GM10266 (cell line): ENCODE measurements around the gene ACACA.

Source experiments
- DNase-seq: peaks from one replicate; pipeline ENCODE4 v3.0.0; 2012; ENCODE audit errors: extremely low spot score
- TF ChIP-seq, protein P1 (sequence below): IDR thresholded peaks from 2 replicates; pipeline ENCODE4 v1.5.1; 2012; ENCODE audit warnings: mild to moderate bottlenecking, low read depth; ENCODE audit not compliant: control insufficient read depth, insufficient read depth; ENCODE audit errors: missing control alignments

Gene ACACA

DNA sequence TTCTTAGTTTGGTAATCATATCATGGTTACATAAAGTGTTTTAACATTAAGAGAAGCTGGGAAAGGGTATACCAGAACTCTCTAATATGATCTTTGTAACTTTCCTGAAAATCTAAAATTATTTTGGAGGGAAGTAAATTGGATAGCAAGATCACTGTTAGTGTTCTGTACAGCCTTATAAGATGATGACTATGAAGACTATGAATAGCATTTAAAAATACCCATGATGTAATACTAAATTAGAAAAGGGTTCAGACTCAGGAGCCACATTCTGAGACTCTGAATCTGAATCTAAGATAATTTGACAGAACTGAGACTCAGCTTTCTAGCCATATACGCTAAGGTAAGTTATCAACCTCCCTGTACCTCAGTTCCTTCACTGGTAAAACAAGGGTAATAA, 238.9 kb downstream of the ACACA start:
- TF ChIP-seq, protein P1, sequence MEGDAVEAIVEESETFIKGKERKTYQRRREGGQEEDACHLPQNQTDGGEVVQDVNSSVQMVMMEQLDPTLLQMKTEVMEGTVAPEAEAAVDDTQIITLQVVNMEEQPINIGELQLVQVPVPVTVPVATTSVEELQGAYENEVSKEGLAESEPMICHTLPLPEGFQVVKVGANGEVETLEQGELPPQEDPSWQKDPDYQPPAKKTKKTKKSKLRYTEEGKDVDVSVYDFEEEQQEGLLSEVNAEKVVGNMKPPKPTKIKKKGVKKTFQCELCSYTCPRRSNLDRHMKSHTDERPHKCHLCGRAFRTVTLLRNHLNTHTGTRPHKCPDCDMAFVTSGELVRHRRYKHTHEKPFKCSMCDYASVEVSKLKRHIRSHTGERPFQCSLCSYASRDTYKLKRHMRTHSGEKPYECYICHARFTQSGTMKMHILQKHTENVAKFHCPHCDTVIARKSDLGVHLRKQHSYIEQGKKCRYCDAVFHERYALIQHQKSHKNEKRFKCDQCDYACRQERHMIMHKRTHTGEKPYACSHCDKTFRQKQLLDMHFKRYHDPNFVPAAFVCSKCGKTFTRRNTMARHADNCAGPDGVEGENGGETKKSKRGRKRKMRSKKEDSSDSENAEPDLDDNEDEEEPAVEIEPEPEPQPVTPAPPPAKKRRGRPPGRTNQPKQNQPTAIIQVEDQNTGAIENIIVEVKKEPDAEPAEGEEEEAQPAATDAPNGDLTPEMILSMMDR = no peak
- DNase-seq = no peak

DNA sequence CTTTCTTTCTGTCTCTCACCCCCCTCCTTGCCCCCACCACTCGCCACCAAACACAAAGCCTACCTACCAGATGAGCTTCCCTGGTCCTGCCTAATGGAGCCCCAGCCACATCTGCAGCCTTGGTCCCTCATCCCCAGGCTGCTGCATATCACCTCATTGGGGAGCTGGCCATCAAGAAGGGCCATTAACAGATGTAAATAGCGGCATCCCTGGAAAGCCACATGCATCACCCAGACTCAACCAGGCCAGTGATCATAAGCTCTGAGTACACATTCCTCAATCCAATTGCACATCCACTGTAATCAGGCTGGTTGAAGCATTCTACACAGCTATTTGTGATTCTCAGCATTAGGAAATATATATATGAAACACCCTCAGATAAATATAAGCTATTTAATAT, 242.6 kb downstream of the ACACA start:
- DNase-seq = no peak
- TF ChIP-seq, protein P1 = no peak

DNA sequence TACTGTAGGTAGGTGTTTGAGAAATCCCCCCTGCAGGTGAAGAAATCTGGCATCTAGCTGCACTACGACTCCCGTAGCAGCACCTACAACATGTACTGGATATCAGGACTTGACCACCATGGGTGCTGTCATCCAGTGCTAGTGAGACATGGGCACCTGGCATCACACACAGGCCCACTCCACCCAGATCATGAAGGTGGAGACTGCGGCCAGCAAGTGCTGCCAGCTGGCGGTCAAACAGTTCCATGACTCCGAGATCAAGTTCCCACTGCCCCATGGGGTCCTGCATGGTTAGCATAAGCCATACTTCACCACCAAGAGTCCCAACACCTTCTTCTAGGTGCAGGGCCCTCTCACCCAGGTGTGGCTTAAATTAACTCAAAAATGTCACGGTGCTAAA, 243.8 kb downstream of the ACACA start:
- no peak for DNase-seq

DNA sequence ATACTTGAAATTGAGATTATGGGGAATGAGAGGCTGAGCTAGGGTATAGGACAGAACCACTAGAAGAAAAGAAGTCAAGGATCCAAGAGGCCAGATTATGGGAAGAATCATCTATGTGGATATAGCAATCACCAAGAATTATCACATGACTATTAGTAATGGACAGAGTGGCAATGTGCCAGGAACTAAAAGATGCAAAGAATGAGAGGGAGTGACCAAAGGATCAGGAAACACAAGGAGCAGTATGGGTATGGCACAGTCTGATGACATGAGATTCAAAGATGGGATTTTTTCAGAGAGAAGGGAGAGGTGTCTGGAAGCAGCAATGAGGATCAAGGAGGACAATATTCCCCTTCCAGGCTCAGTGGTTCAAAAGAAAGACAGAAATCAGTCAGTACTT, 245.7 kb downstream of the ACACA start:
- TF ChIP-seq, protein P1 = no peak
- no peak for DNase-seq

More for the DNA sequence above, 243.8 kb downstream of the ACACA start:
- TF ChIP-seq, protein P1 = no peak

- TF ChIP-seq, protein P1 = no peak
- DNase-seq = no peak
Observed at GRCh38 chr17:37158290-37158689, 248.3 kb downstream of the ACACA start.

DNA sequence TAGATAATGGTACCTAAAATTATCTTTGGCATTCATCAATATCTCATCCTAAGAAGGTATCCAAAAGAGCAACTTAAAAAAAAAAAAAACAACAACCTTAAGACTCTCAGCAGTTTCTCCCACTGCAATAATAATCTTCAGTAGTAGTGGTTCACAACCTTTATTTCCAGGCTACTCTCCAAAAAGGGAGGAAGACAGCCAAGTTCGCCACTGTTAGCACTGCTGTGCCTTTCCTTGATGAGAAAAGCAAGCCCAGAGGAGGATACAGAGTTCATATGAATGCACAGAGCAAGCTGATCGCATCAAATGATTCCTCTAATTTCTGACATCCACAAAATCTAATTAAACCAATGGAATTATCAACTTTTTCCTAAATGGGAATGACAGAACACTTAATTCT, 258.5 kb downstream of the ACACA start:
- DNase-seq = no peak
- TF ChIP-seq, protein P1 = no peak

GRCh38 chr17:37147301-37147812, 259.3 kb downstream of the ACACA start:
- TF ChIP-seq, protein P1 = no peak
- peak; percentile 38 for DNase-seq
